ENCODE results near the gene LRIT2. TPM values are rescaled to one million over a fixed set of nuclear protein-coding genes. Genes with fewer than 3 reads are reported as not detected.

Gene LRIT2
- total and polyA plus RNA-seq, 2 experiments from 2014 or later = not detected

DNA sequence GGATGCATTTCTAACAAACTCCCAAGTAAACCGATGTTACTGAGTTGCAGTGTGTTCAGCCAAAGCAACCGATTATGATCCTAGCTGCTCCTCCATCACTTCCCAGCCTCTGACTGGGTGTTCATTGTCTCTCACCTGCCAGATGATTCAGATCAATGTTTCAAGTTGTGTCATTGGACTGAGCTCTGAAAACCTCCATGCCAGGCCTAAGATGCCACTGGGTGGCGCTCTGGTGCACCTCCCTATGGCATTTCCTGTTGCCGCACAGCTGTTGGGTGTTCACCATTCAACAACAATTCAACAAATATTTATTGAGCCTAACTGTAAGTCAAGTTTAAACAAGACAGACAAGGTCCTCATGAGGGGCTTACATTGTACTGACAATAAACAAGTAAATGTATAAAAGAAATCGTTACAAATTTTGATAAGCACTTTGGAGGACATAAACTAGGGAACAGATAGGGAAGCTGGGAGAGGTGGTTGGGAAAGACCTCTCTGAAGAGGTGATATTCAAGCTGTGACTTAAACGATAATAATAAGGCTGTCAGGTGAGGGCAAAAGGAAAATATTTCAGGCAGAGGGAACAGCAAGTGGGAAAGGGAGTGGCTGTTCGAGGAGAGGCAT lies 42.3 kb upstream of the LRIT2 start:
- Histone ChIP-seq H4K20me1 (ENCODE audit: insufficient read depth) (no peaks in the 10 kb centered on the region), H3K9me3 (ENCODE audit: low read depth) (no peaks in the 10 kb centered on the region), H3K4me2 (ENCODE audit: unreplicated experiment) (no peak overlapping the region), H3F3A (ENCODE audit: insufficient read depth) (peaks cover 20% of the 10 kb centered on the region), H3K4me1 (ENCODE audit: insufficient read depth) (peaks cover 20% of the 10 kb centered on the region), H3K79me2 (ENCODE audit: insufficient read depth) (no peaks in the 10 kb centered on the region), H3K36me3 (ENCODE audit: low read depth) (no peaks in the 10 kb centered on the region), H3K9ac (no peak overlapping the region), H3K27me3 (replicated peaks; ENCODE audit: insufficient read depth) (no peaks in the 10 kb centered on the region), H2AFZ (0 out of 2 replicates have a peak overlapping the region, but pooled peaks have one; percentile 3), H3K27ac (no peak overlapping the region), H3K4me3 (no peak overlapping the region), H3K9me2 (ENCODE audit: insufficient read depth) (no peaks in the 10 kb centered on the region)
- TF ChIP-seq EZH2 (IDR thresholded peaks at IDR 0.05; ENCODE audit: insufficient read depth, poor library complexity, severe bottlenecking) (no peak), EZH2phosphoT487 (IDR thresholded peaks at IDR 0.05; ENCODE audit: insufficient read depth, low read depth) (no peak)
- peak; percentile 77 for DNase-seq
- WGBS, 2 experiments (ENCODE audit: low coverage in 1 of 2, low lambda C conversion rate in 2 of 2, missing lambda C conversion rate in 2 of 2) = 43 to 50% methylated on average over 7 of the region's 7 CpGs
- in situ Hi-C loops (cut with MboI) = no loop called here

DNA sequence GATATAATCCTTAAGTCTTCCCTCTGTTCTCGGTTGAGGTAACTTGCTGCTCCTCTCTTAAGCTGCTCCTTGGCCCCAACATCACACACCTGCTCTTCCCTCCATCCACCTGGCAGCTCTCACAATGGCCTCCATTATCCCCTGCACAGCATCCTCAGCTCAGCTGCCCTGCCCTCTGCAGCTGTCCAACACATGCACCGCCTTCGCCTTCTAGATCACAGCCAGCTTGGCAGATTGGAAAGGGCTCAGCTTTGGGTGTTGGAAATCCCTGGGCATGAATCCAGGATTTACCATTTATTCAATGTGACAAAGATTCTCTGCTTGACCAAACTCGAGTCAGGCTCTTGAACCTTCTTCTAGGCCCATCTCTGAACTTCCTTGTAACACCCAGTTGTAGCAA lies 40.1 kb upstream of the LRIT2 start:
- H3K4me2 ChIP-seq (ENCODE audit: unreplicated experiment) = no peak overlapping the region
- in situ Hi-C loops (cut with MboI) = no loop called here

DNA sequence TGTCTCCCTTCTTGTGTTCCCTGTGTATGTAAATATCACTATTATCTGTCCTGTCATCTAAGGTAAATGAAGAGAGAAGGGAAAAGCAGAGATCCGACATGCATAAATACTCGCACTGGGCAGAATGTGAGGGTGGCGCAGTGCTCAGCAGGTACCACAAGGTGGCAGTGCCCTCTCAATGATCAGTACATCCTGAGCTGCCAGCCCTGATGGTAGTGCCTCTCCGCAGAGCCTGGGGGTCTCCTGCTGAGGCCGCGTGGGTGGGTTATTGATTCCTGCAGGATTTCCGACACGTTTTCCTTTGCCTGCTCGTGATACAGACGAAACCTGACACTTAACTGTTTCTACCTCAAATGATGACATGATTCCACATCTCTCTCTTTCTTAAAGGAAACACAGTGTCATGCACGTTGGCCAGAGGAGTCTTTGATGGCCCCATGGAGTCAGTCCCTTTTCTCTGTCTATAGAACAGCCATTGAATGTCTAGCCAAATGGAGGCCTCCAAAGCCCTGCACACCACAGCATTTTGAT lies 39.3 kb upstream of the LRIT2 start:
- Histone ChIP-seq H3K4me2 (ENCODE audit: unreplicated experiment) (no peak overlapping the region), H3K4me1 (ENCODE audit: insufficient read depth) (peaks cover 12% of the 10 kb centered on the region), H3K9me2 (ENCODE audit: insufficient read depth) (no peaks in the 10 kb centered on the region), H2AFZ (0 out of 2 replicates have a peak overlapping the region, but pooled peaks have one; percentile 53), H3K9ac (no peak overlapping the region), H4K20me1 (ENCODE audit: insufficient read depth) (no peaks in the 10 kb centered on the region), H3K27ac (no peak overlapping the region), H3K36me3 (ENCODE audit: low read depth) (no peaks in the 10 kb centered on the region), H3K9me3 (ENCODE audit: low read depth) (no peaks in the 10 kb centered on the region), H3K79me2 (ENCODE audit: insufficient read depth) (no peaks in the 10 kb centered on the region), H3K4me3 (no peak overlapping the region), H3K27me3 (replicated peaks; ENCODE audit: insufficient read depth) (no peaks in the 10 kb centered on the region; the same call in 1 of the 2 replicates), H3F3A (ENCODE audit: insufficient read depth) (peaks cover 10% of the 10 kb centered on the region)
- in situ Hi-C loops (cut with MboI) = loop anchor here (5.0 kb wide), 1 partner anchor 278 kb away; no protein-coding TSS in a partner anchor
- no peak for TF ChIP-seq EZH2 (IDR thresholded peaks at IDR 0.05; ENCODE audit: insufficient read depth, poor library complexity, severe bottlenecking)
- TF ChIP-seq EZH2phosphoT487 (IDR thresholded peaks at IDR 0.05; ENCODE audit: insufficient read depth, low read depth) = no peak
- 0 to 4% methylated on average over 11 of the region's 11 CpGs for WGBS, 2 experiments (ENCODE audit: low coverage in 1 of 2, low lambda C conversion rate in 2 of 2, missing lambda C conversion rate in 2 of 2)
- peak; percentile 77 for DNase-seq

More for the DNA sequence above, 40.1 kb upstream of the LRIT2 start:
- H3K9me2 ChIP-seq (ENCODE audit: insufficient read depth) = no peaks in the 10 kb centered on the region
- TF ChIP-seq EZH2phosphoT487 (IDR thresholded peaks at IDR 0.05; ENCODE audit: insufficient read depth, low read depth) (no peak), EZH2 (IDR thresholded peaks at IDR 0.05; ENCODE audit: insufficient read depth, poor library complexity, severe bottlenecking) (no peak)
- no peak overlapping the region for H2AFZ ChIP-seq
- peaks cover 18% of the 10 kb centered on the region for H3K4me1 ChIP-seq (ENCODE audit: insufficient read depth)
- WGBS, 2 experiments (ENCODE audit: low coverage in 1 of 2, low lambda C conversion rate in 2 of 2, missing lambda C conversion rate in 2 of 2) = 61 to 65% methylated on average over 4 of the region's 4 CpGs
- H4K20me1 ChIP-seq (ENCODE audit: insufficient read depth) = no peaks in the 10 kb centered on the region
- no peak for DNase-seq
- no peak overlapping the region for H3K27ac ChIP-seq
- H3K79me2 ChIP-seq (ENCODE audit: insufficient read depth) = no peaks in the 10 kb centered on the region
- H3F3A ChIP-seq (ENCODE audit: insufficient read depth) = peaks cover 17% of the 10 kb centered on the region
- no peaks in the 10 kb centered on the region; the same call in 1 of the 2 replicates for H3K27me3 ChIP-seq (replicated peaks; ENCODE audit: insufficient read depth)
- no peak overlapping the region for H3K9ac ChIP-seq
- H3K9me3 ChIP-seq (ENCODE audit: low read depth) = no peaks in the 10 kb centered on the region
- no peak overlapping the region for H3K4me3 ChIP-seq
- H3K36me3 ChIP-seq (ENCODE audit: low read depth) = no peaks in the 10 kb centered on the region

DNA sequence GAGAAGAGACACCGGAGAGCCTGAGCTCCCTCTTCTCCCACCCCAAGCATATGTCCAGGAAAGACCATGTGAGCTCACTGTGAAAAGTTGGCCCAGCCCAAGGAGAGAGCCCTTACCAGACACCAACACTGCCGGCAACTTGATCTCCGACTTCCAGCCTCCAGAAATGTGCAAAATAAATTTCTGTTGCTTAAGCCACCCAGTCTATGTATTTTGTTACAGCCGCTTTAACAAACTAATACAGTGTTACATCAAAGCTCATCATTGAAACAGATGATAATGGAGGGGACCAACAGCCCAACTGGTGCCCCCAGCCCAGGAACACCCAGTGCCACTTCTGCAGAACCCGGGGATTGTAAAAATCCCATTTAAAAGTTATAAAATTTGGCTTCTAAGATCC lies 38.4 kb upstream of the LRIT2 start:
- 38 to 46% methylated on average over 5 of the region's 5 CpGs for WGBS, 2 experiments (ENCODE audit: low coverage in 1 of 2, low lambda C conversion rate in 2 of 2, missing lambda C conversion rate in 2 of 2)
- no peak overlapping the region for H3K4me3 ChIP-seq
- H3K36me3 ChIP-seq (ENCODE audit: low read depth) = no peaks in the 10 kb centered on the region
- DNase-seq = no peak
- peaks cover 7% of the 10 kb centered on the region; the same call in 1 of the 2 replicates for H3K4me1 ChIP-seq (ENCODE audit: insufficient read depth)
- in situ Hi-C loops (cut with MboI) = loop anchor here (5.0 kb wide), 1 partner anchor 279 kb away; no protein-coding TSS in a partner anchor
- no peaks in the 10 kb centered on the region for H4K20me1 ChIP-seq (ENCODE audit: insufficient read depth)
- H2AFZ ChIP-seq = no peak overlapping the region
- H3K9me2 ChIP-seq (ENCODE audit: insufficient read depth) = no peaks in the 10 kb centered on the region
- H3K27me3 ChIP-seq (replicated peaks; ENCODE audit: insufficient read depth) = no peaks in the 10 kb centered on the region; the same call in 1 of the 2 replicates
- TF ChIP-seq EZH2 (IDR thresholded peaks at IDR 0.05; ENCODE audit: insufficient read depth, poor library complexity, severe bottlenecking) (no peak), EZH2phosphoT487 (IDR thresholded peaks at IDR 0.05; ENCODE audit: insufficient read depth, low read depth) (no peak)
- no peak overlapping the region for H3K9ac ChIP-seq
- H3K79me2 ChIP-seq (ENCODE audit: insufficient read depth) = no peaks in the 10 kb centered on the region
- peaks cover under 1% of the 10 kb centered on the region; the same call in 1 of the 2 replicates for H3F3A ChIP-seq (ENCODE audit: insufficient read depth)
- H3K4me2 ChIP-seq (ENCODE audit: unreplicated experiment) = no peak overlapping the region
- H3K9me3 ChIP-seq (ENCODE audit: low read depth) = no peaks in the 10 kb centered on the region
- H3K27ac ChIP-seq = no peak overlapping the region

Data from GM23248 (cell line).